Mucosa of stomach (tissue), 1 donor: ENCODE results near the gene TTC38.
"Not testable (repeated sequence)": the region's sequence is repeated elsewhere in the genome, so short reads cannot be mapped to it uniquely, and the experiment has no call there.

ENCODE experiments used
- H3K27me3 ChIP-seq: one replicate; pipeline ENCODE4 v1.7.0; 2013; ENCODE audit warnings: mild to moderate bottlenecking, low read length; ENCODE audit not compliant: control insufficient read depth, insufficient read depth
- H3K36me3 ChIP-seq: one replicate; pipeline ENCODE4 v1.7.0; 2013; ENCODE audit warnings: low read length; ENCODE audit not compliant: control insufficient read depth, insufficient read depth
- H3K4me1 ChIP-seq: one replicate; pipeline ENCODE4 v1.7.0; 2013; ENCODE audit warnings: mild to moderate bottlenecking, low read length; ENCODE audit not compliant: control insufficient read depth, insufficient read depth
- H3K4me3 ChIP-seq: one replicate; pipeline ENCODE4 v1.7.0; 2013; ENCODE audit warnings: low read length
- H3K9ac ChIP-seq: one replicate; pipeline ENCODE4 v1.7.0; 2013; ENCODE audit warnings: mild to moderate bottlenecking, low read length, moderate library complexity
- H3K9me3 ChIP-seq: one replicate; pipeline ENCODE4 v1.7.0; 2013; ENCODE audit warnings: mild to moderate bottlenecking, low read length, moderate library complexity; ENCODE audit not compliant: control insufficient read depth
- donor health status: Pancreatic carcinoma.

TTC38 gene

GRCh38 chr22:46250035-46250782, 17.6 kb upstream of the TTC38 start, which contains the start of gene CDPF1:
CDPF1 (minus strand) TSS chr22:46250293; CDS start chr22:46248284, 2,009 bp downstream.
- peaks cover 9% of the 10 kb centered on the region for H3K4me1 ChIP-seq
- H3K36me3 ChIP-seq = no peaks in the 10 kb centered on the region
- no peaks in the 10 kb centered on the region for H3K27me3 ChIP-seq
- H3K9me3 ChIP-seq = no peaks in the 10 kb centered on the region
- peak within 1 kb of the TSS; percentile 88 for H3K9ac ChIP-seq
- peak within 1 kb of the TSS; percentile 67 for H3K4me3 ChIP-seq

GRCh38 chr22:46250783-46251125, 17.1 kb upstream of the TTC38 start:
- no peaks in the 10 kb centered on the region for H3K36me3 ChIP-seq
- no peaks in the 10 kb centered on the region for H3K27me3 ChIP-seq
- peaks cover 9% of the 10 kb centered on the region for H3K4me1 ChIP-seq
- peak overlapping the region; percentile 67 for H3K4me3 ChIP-seq
- no peaks in the 10 kb centered on the region for H3K9me3 ChIP-seq
- peak overlapping the region; percentile 88 for H3K9ac ChIP-seq

DNA sequence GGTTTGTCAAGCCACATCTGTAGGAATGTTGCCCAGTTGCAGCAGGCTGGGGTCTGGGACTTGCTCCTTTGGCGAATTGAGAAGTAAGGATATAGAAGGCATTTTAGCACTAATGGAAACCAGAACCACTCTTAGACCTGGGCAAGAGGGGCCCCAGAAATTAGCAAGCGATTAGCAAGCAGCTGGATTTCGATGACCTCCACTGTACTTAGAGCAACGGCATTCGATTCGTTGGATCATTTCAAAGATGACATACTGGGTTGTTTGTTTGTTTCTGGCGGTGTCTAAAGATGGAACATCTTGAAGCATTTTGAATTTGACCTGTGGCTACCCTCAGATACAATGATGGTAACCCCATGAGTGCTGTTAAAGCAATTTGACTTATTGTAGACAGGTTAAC, 16.5 kb upstream of the TTC38 start:
- H3K9me3 ChIP-seq = no peaks in the 10 kb centered on the region
- peaks cover 9% of the 10 kb centered on the region for H3K4me1 ChIP-seq
- H3K36me3 ChIP-seq = no peaks in the 10 kb centered on the region
- peak overlapping the region; percentile 88 for H3K9ac ChIP-seq
- H3K27me3 ChIP-seq = no peaks in the 10 kb centered on the region
- H3K4me3 ChIP-seq = no peak overlapping the region

GRCh38 chr22:46251816-46252380, 15.9 kb upstream of the TTC38 start:
- no peaks in the 10 kb centered on the region for H3K9me3 ChIP-seq
- H3K4me1 ChIP-seq = peaks cover 9% of the 10 kb centered on the region
- H3K4me3 ChIP-seq = no peak overlapping the region
- H3K9ac ChIP-seq = no peak overlapping the region
- no peaks in the 10 kb centered on the region for H3K36me3 ChIP-seq
- no peaks in the 10 kb centered on the region for H3K27me3 ChIP-seq

- Histone ChIP-seq H3K9ac (no peak overlapping the region), H3K4me1 (peaks cover 2% of the 10 kb centered on the region)
Measured at GRCh38 chr22:46256358-46256958, 11.3 kb upstream of the TTC38 start.

GRCh38 chr22:46259374-46259773, 8.4 kb upstream of the TTC38 start:
- H3K4me3 ChIP-seq = no peak overlapping the region
- no peaks in the 10 kb centered on the region for H3K9me3 ChIP-seq
- no peak overlapping the region for H3K9ac ChIP-seq
- H3K4me1 ChIP-seq = peaks cover 3% of the 10 kb centered on the region
- no peaks in the 10 kb centered on the region for H3K27me3 ChIP-seq
- no peaks in the 10 kb centered on the region for H3K36me3 ChIP-seq

More at GRCh38 chr22:46256358-46256958, 11.3 kb upstream of the TTC38 start:
- H3K27me3 ChIP-seq = no peaks in the 10 kb centered on the region
- H3K9me3 ChIP-seq = no peaks in the 10 kb centered on the region
- no peak overlapping the region for H3K4me3 ChIP-seq
- no peaks in the 10 kb centered on the region for H3K36me3 ChIP-seq

- no peaks in the 10 kb centered on the region for H3K27me3 ChIP-seq
- H3K9ac ChIP-seq = no peak overlapping the region
- no peaks in the 10 kb centered on the region for H3K36me3 ChIP-seq
- H3K4me1 ChIP-seq = peaks cover 7% of the 10 kb centered on the region
- no peaks in the 10 kb centered on the region for H3K9me3 ChIP-seq
- H3K4me3 ChIP-seq = no peak overlapping the region
Measured at GRCh38 chr22:46260038-46260437, 7.8 kb upstream of the TTC38 start.

- H3K36me3 ChIP-seq = no peaks in the 10 kb centered on the region
- H3K4me1 ChIP-seq = peaks cover 10% of the 10 kb centered on the region
- H3K9me3 ChIP-seq = no peaks in the 10 kb centered on the region
- no peak overlapping the region for H3K4me3 ChIP-seq
- no peaks in the 10 kb centered on the region for H3K27me3 ChIP-seq
- H3K9ac ChIP-seq = no peak overlapping the region
Measured at GRCh38 chr22:46262449-46263215, 5.2 kb upstream of the TTC38 start.

DNA sequence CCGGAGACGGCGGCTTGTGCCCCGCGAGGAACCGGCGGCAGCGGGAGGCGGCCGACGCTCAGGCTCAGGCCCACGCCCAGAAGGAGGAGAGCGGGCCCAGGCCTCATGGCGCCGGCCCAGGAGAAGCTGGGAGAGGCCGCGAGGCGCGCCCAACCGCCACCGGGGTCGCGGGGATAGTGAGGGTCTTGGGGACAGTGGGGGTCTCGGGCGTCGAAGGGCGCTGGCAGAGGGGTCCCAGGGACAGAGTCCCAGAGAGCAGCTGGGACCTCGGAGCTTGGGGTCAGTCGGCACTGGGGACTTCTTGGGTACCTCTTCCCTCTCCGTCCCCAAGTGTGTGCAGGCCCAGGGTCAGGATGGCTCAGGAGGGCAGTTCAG, 4.6 kb upstream of the TTC38 start, which contains the start of gene PKDREJ:
Gene PKDREJ, minus strand, starts transcription at position 128 of the 375 bp plus-strand sequence. Its CDS starts 21 bp downstream, at position 107.
- H3K36me3 ChIP-seq = no peaks in the 10 kb centered on the region
- no peaks in the 10 kb centered on the region for H3K27me3 ChIP-seq
- H3K9ac ChIP-seq = peak within 1 kb of the TSS; percentile 24
- no peaks in the 10 kb centered on the region for H3K9me3 ChIP-seq
- H3K4me1 ChIP-seq = peaks cover 10% of the 10 kb centered on the region
- H3K4me3 ChIP-seq = no peak within 1 kb of the TSS

GRCh38 chr22:46264520-46264919, 3.3 kb upstream of the TTC38 start:
- not testable (repeated sequence) for H3K27me3 ChIP-seq, H3K9ac ChIP-seq, H3K9me3 ChIP-seq, H3K36me3 ChIP-seq, H3K4me3 ChIP-seq
- H3K4me1 ChIP-seq = peaks cover 17% of the 10 kb centered on the region

DNA sequence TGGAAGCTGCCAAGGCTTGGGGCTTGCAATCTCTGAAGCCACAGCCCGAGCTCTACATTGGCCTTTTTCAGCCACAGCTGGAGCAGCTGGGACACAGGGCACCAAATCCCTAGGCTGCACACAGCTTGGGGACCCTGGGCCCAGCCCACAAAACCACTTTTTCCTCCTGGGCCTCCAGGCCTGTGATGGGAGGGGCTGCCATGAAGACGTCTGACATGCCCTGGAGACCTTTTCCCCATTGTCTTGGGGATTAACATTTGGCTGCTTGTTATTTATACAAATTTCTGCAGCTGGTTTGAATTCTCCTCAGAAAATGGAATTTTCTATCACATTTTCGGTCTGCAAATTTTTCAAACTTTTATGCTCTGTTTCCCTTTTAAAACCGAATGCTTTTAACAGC, 2.2 kb upstream of the TTC38 start:
- not testable (repeated sequence) for H3K27me3 ChIP-seq, H3K4me3 ChIP-seq, H3K36me3 ChIP-seq, H3K9ac ChIP-seq, H3K9me3 ChIP-seq
- H3K4me1 ChIP-seq = peaks cover 20% of the 10 kb centered on the region

DNA sequence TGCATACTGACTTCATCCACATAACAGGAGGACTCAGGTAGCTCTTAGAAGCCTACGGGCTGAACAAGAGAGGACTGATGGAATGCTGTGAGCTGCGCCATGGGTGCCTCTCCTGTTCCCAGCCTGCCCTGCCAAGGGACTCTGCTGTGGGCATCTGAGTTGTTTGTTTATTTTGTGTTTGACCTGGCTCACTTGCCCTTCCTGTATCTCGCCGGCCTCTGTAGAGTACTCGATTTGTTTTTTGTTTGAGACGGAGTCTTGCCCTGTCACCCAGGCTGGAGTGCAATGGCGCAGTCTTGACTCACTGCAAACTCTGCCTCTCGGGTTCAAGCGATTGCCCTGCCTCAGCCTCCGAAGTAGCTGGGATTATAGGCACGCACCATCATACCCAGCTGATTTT, 1.8 kb downstream of the TTC38 start:
- H3K9ac ChIP-seq = peak overlapping the region; percentile 9
- H3K4me3 ChIP-seq = no peak overlapping the region
- H3K36me3 ChIP-seq = peaks cover 13% of the 10 kb centered on the region
- no peaks in the 10 kb centered on the region for H3K27me3 ChIP-seq
- H3K9me3 ChIP-seq = no peaks in the 10 kb centered on the region
- H3K4me1 ChIP-seq = peaks cover 17% of the 10 kb centered on the region
